ENCODE results near the gene CHCHD4.

Gene CHCHD4

GRCh38 chr3:14092464-14092863 lies 32.2 kb downstream of the CHCHD4 start:
- TF ChIP-seq REST (IDR thresholded peaks at IDR 0.05; ENCODE audit: insufficient read depth in 1 of 2, low read depth in 2 of 2, low read length in 2 of 2) (no peak), POLR2AphosphoS5 (IDR thresholded peaks at IDR 0.05; ENCODE audit: low read depth, low read length) (no peak), FOXP2 (optimal IDR thresholded peaks at IDR 0.05; ENCODE audit: borderline replicate concordance, extremely low read depth, extremely low read length, insufficient read depth) (no peak), SIN3A (IDR thresholded peaks at IDR 0.05; ENCODE audit: borderline replicate concordance, insufficient read depth, low read length) (no peak), TAF1 (IDR thresholded peaks at IDR 0.05; ENCODE audit: borderline replicate concordance, insufficient read depth, low read length) (no peak)

- TF ChIP-seq TAF1 (IDR thresholded peaks at IDR 0.05; ENCODE audit: borderline replicate concordance, insufficient read depth, low read length) (no peak), FOXP2 (optimal IDR thresholded peaks at IDR 0.05; ENCODE audit: borderline replicate concordance, extremely low read depth, extremely low read length, insufficient read depth) (no peak), SIN3A (IDR thresholded peaks at IDR 0.05; ENCODE audit: borderline replicate concordance, insufficient read depth, low read length) (no peak), REST (IDR thresholded peaks at IDR 0.05; ENCODE audit: insufficient read depth in 1 of 2, low read depth in 2 of 2, low read length in 2 of 2) (no peak), POLR2AphosphoS5 (IDR thresholded peaks at IDR 0.05; ENCODE audit: low read depth, low read length) (no peak)
These were observed 42.5 kb downstream of the CHCHD4 start for GRCh38 chr3:14082108-14082657.

GRCh38 chr3:14077310-14077709 lies 47.4 kb downstream of the CHCHD4 start:
- TF ChIP-seq POLR2AphosphoS5 (IDR thresholded peaks at IDR 0.05; ENCODE audit: low read depth, low read length) (no peak), TAF1 (IDR thresholded peaks at IDR 0.05; ENCODE audit: borderline replicate concordance, insufficient read depth, low read length) (no peak), REST (IDR thresholded peaks at IDR 0.05; ENCODE audit: insufficient read depth in 1 of 2, low read depth in 2 of 2, low read length in 2 of 2) (no peak), FOXP2 (optimal IDR thresholded peaks at IDR 0.05; ENCODE audit: borderline replicate concordance, extremely low read depth, extremely low read length, insufficient read depth) (no peak), SIN3A (IDR thresholded peaks at IDR 0.05; ENCODE audit: borderline replicate concordance, insufficient read depth, low read length) (no peak)

- TF ChIP-seq TAF1 (IDR thresholded peaks at IDR 0.05; ENCODE audit: borderline replicate concordance, insufficient read depth, low read length) (no peak), FOXP2 (optimal IDR thresholded peaks at IDR 0.05; ENCODE audit: borderline replicate concordance, extremely low read depth, extremely low read length, insufficient read depth) (no peak), REST (IDR thresholded peaks at IDR 0.05; ENCODE audit: insufficient read depth in 1 of 2, low read depth in 2 of 2, low read length in 2 of 2) (no peak)
These were observed 59.8 kb downstream of the CHCHD4 start for GRCh38 chr3:14064910-14065309.

- TF ChIP-seq POLR2AphosphoS5 (IDR thresholded peaks at IDR 0.05; ENCODE audit: low read depth, low read length) (no peak), TAF1 (IDR thresholded peaks at IDR 0.05; ENCODE audit: borderline replicate concordance, insufficient read depth, low read length) (no peak), SIN3A (IDR thresholded peaks at IDR 0.05; ENCODE audit: borderline replicate concordance, insufficient read depth, low read length) (no peak), REST (IDR thresholded peaks at IDR 0.05; ENCODE audit: insufficient read depth in 1 of 2, low read depth in 2 of 2, low read length in 2 of 2) (no peak), FOXP2 (optimal IDR thresholded peaks at IDR 0.05; ENCODE audit: borderline replicate concordance, extremely low read depth, extremely low read length, insufficient read depth) (no peak)
These were observed 61.5 kb downstream of the CHCHD4 start for GRCh38 chr3:14063152-14063551.

All from PFSK-1 (cell line).